ENCODE data around the gene PALD1.

The PALD1 gene

GRCh38 chr10:70585578-70586169 lies 107.1 kb downstream of the PALD1 start:
- TF ChIP-seq CTCF (IDR thresholded peaks at IDR 0.05; ENCODE audit: insufficient read depth, low read depth, low read length, missing control alignments) = no peak
- no peak for DNase-seq (ENCODE audit: low read depth)
- no peak overlapping the region for H3K4me3 ChIP-seq (ENCODE audit: low read depth, low read length)

- no peak for TF ChIP-seq CTCF (IDR thresholded peaks at IDR 0.05; ENCODE audit: insufficient read depth, low read depth, low read length, missing control alignments)
- no peak for DNase-seq (ENCODE audit: low read depth)
- no peak overlapping the region for H3K4me3 ChIP-seq (ENCODE audit: low read depth, low read length)
These were observed 107.9 kb downstream of the PALD1 start for GRCh38 chr10:70586348-70586930.

DNA sequence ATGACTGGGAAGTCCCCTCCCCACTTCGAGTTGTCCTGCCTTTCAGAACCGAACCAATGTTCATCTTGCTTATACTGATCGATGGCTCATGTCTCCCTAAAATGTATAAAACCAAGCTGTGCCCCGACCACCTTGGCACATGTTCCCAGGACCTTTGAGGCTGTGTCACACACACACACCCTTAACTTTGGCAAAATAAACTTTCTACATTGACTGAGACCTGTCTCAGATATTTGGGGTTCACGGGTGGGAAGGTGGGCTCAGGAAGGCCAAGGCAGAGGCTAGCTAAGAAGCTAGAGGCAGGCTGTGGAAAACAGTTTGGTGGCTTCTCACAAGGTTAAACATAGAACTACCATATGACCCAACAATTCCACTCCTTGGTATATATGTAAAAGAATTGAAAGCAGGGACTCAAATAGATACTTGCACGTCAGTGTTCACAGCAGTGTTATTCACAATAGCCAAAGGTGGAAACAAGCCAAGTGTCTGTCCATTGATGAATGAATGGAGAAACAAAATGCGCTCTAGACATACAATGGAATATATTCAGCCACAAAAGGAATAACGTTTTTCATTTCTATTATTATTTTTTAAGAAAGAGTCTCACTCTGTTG lies 108.6 kb downstream of the PALD1 start:
- DNase-seq (ENCODE audit: low read depth) = peak; percentile 60
- TF ChIP-seq CTCF (IDR thresholded peaks at IDR 0.05; ENCODE audit: insufficient read depth, low read depth, low read length, missing control alignments) = no peak
- no peak overlapping the region for H3K4me3 ChIP-seq (ENCODE audit: low read depth, low read length)

GRCh38 chr10:70588255-70588654 lies 109.7 kb downstream of the PALD1 start:
- peak; percentile 31 for DNase-seq (ENCODE audit: low read depth)
- H3K4me3 ChIP-seq (ENCODE audit: low read depth, low read length) = no peak overlapping the region
- no peak for TF ChIP-seq CTCF (IDR thresholded peaks at IDR 0.05; ENCODE audit: insufficient read depth, low read depth, low read length, missing control alignments)

GRCh38 chr10:70588859-70589570 lies 110.4 kb downstream of the PALD1 start:
- H3K4me3 ChIP-seq (ENCODE audit: low read depth, low read length) = no peak overlapping the region
- TF ChIP-seq CTCF (IDR thresholded peaks at IDR 0.05; ENCODE audit: insufficient read depth, low read depth, low read length, missing control alignments) = no peak
- no peak for DNase-seq (ENCODE audit: low read depth)

- no peak for DNase-seq (ENCODE audit: low read depth)
- no peak overlapping the region for H3K4me3 ChIP-seq (ENCODE audit: low read depth, low read length)
- TF ChIP-seq CTCF (IDR thresholded peaks at IDR 0.05; ENCODE audit: insufficient read depth, low read depth, low read length, missing control alignments) = no peak
These were observed 111.4 kb downstream of the PALD1 start for GRCh38 chr10:70589762-70590654.

Data from GM12865 (cell line).